H9 (cell line): ENCODE results near the gene RNF175. TPM values are rescaled to one million over a fixed set of nuclear protein-coding genes. Genes with fewer than 3 reads are reported as not detected.
A peak's percentile ranks its signal among the peaks of the same experiment; 100 is the strongest.

Experiments used
- DNase-seq: peaks from one replicate; pipeline ENCODE4 v3.0.0-alpha.2; 2017
- H2AFZ ChIP-seq: one replicate; pipeline ENCODE4 v1.6.1; 2013; ENCODE audit warnings: mild to moderate bottlenecking, low read length, control low read depth, moderate library complexity
- H2AK5ac ChIP-seq: 2 replicates; pipeline ENCODE4 v1.6.1; 2013; ENCODE audit warnings: low read length, control low read depth, mixed read lengths; ENCODE audit not compliant: insufficient read length
- H2BK120ac ChIP-seq: one replicate; pipeline ENCODE4 v1.6.1; 2013; ENCODE audit warnings: low read depth, mild to moderate bottlenecking, low read length, control low read depth, inconsistent platforms; ENCODE audit not compliant: poor library complexity, severe bottlenecking
- H2BK12ac ChIP-seq: 2 replicates; pipeline ENCODE4 v1.6.1; 2013; ENCODE audit warnings: low read length, control low read depth, mixed read lengths, low read depth; ENCODE audit not compliant: insufficient read length
- H2BK15ac ChIP-seq: 2 replicates; pipeline ENCODE4 v1.6.1; 2013; ENCODE audit warnings: low read depth, low read length, control low read depth
- H2BK20ac ChIP-seq: one replicate; pipeline ENCODE4 v1.6.1; 2013; ENCODE audit warnings: low read depth, mild to moderate bottlenecking, low read length, control low read depth, inconsistent platforms; ENCODE audit not compliant: poor library complexity, severe bottlenecking
- H2BK5ac ChIP-seq: 2 replicates; pipeline ENCODE4 v1.6.1; 2013; ENCODE audit warnings: low read length, control low read depth, mixed read lengths; ENCODE audit not compliant: insufficient read length
- H3K14ac ChIP-seq: 2 replicates; pipeline ENCODE4 v1.6.1; 2013; ENCODE audit warnings: low read length, control low read depth; ENCODE audit not compliant: insufficient read depth
- H3K18ac ChIP-seq: 2 replicates; pipeline ENCODE4 v1.6.1; 2013; ENCODE audit warnings: low read depth, mild to moderate bottlenecking, mixed read lengths, low read length, control low read depth; ENCODE audit not compliant: insufficient read length
- H3K23ac ChIP-seq: 2 replicates; pipeline ENCODE4 v1.6.1; 2013; ENCODE audit warnings: low read length, control low read depth, mixed read lengths, low read depth; ENCODE audit not compliant: insufficient read length
- H3K23me2 ChIP-seq: 2 replicates; pipeline ENCODE4 v1.6.1; 2013; ENCODE audit warnings: low read depth, mild to moderate bottlenecking, mixed read lengths, low read length, control low read depth; ENCODE audit not compliant: insufficient read length, poor library complexity, severe bottlenecking
- H3K27ac ChIP-seq: 2 replicates; pipeline ENCODE4 v1.5.1; 2013; ENCODE audit warnings: low read length, control low read depth, mixed read lengths, low read depth; ENCODE audit not compliant: insufficient read length
- H3K27me3 ChIP-seq: 2 replicates; pipeline ENCODE4 v1.6.1; 2013; ENCODE audit warnings: low read length, control low read depth, inconsistent platforms; ENCODE audit not compliant: insufficient read depth
- H3K4ac ChIP-seq: 2 replicates; pipeline ENCODE4 v1.6.1; 2013; ENCODE audit warnings: low read depth, mild to moderate bottlenecking, control low read depth, inconsistent platforms, low read length, moderate library complexity
- H3K4me1 ChIP-seq: 2 replicates; pipeline ENCODE4 v1.6.1; 2013; ENCODE audit warnings: low read length, control low read depth, inconsistent platforms; ENCODE audit not compliant: insufficient read depth
- H3K4me2 ChIP-seq: 2 replicates; pipeline ENCODE4 v1.6.1; 2013; ENCODE audit warnings: low read length, control low read depth, mixed read lengths; ENCODE audit not compliant: insufficient read length, insufficient read depth
- H3K56ac ChIP-seq: 2 replicates; pipeline ENCODE4 v1.6.1; 2013; ENCODE audit warnings: low read depth, mild to moderate bottlenecking, mixed read lengths, low read length, control low read depth; ENCODE audit not compliant: insufficient read length
- H3K79me1 ChIP-seq: 2 replicates; pipeline ENCODE4 v1.6.1; 2013; ENCODE audit warnings: low read depth, mild to moderate bottlenecking, moderate library complexity, low read length, control low read depth, inconsistent platforms; ENCODE audit not compliant: insufficient read depth, poor library complexity, severe bottlenecking
- H3K79me2 ChIP-seq: 2 replicates; pipeline ENCODE4 v1.6.1; 2013; ENCODE audit warnings: low read length, control low read depth, inconsistent platforms; ENCODE audit not compliant: insufficient read depth
- H3K9ac ChIP-seq: 2 replicates; pipeline ENCODE4 v1.6.1; 2013; ENCODE audit warnings: low read length, control low read depth, mixed read lengths; ENCODE audit not compliant: insufficient read length; ENCODE audit errors: extremely low read depth
- H3K9me3 ChIP-seq: one replicate; pipeline ENCODE4 v1.6.1; 2013; ENCODE audit warnings: low read depth, low read length, inconsistent platforms; ENCODE audit not compliant: control insufficient read depth
- H3T11ph ChIP-seq: one replicate; pipeline ENCODE4 v1.6.1; 2013; ENCODE audit warnings: mild to moderate bottlenecking, low read length, control low read depth, inconsistent platforms
- H4K20me1 ChIP-seq: one replicate; pipeline ENCODE4 v1.6.1; 2013; ENCODE audit not compliant: control insufficient read depth, insufficient read length, insufficient read depth
- H4K5ac ChIP-seq: 2 replicates; pipeline ENCODE4 v1.6.1; 2013; ENCODE audit warnings: low read depth, mild to moderate bottlenecking, mixed read lengths, low read length, control low read depth; ENCODE audit not compliant: insufficient read length
- H4K8ac ChIP-seq: replicated peaks from 2 replicates; pipeline ENCODE4 v1.6.1; 2013; ENCODE audit warnings: low read length, control low read depth, mixed read lengths, low read depth; ENCODE audit not compliant: insufficient read length
- H4K91ac ChIP-seq: 2 replicates; pipeline ENCODE4 v1.6.1; 2013; ENCODE audit warnings: low read depth, mild to moderate bottlenecking, moderate library complexity, mixed read lengths, low read length, control low read depth; ENCODE audit not compliant: insufficient read length
- H3K27ac Mint-ChIP-seq, 3 experiments: 2 replicates in 2 of 3; 3 replicates in 1 of 3; pipeline ENCODE4 v1.8.0; 2020 to 2021; ENCODE audit warnings: mixed read lengths in 3 of 3, mild to moderate bottlenecking in 1 of 3, moderate library complexity in 1 of 3
- H3K27me3 Mint-ChIP-seq: 2 replicates; pipeline ENCODE4 v1.8.0; 2021; ENCODE audit warnings: low read depth, mild to moderate bottlenecking, moderate library complexity, mixed read lengths
- H3K36me3 Mint-ChIP-seq, 3 experiments: 2 replicates in 2 of 3; 3 replicates in 1 of 3; pipeline ENCODE4 v1.8.0; 2020 to 2021; ENCODE audit warnings: low read depth in 3 of 3, mixed read lengths in 3 of 3; ENCODE audit not compliant: insufficient read depth in 1 of 3
- H3K4me1 Mint-ChIP-seq, 2 experiments: 2 replicates each; pipeline ENCODE4 v1.8.0; 2020; ENCODE audit warnings: mixed read lengths in 2 of 2
- H3K4me3 Mint-ChIP-seq, 2 experiments: 2 replicates in 1 of 2; 3 replicates in 1 of 2; pipeline ENCODE4 v1.8.0; 2020 to 2021; ENCODE audit warnings: mild to moderate bottlenecking in 2 of 2, mixed read lengths in 2 of 2, moderate library complexity in 1 of 2
- H3K9me3 Mint-ChIP-seq, 2 experiments: 2 replicates in 1 of 2; 3 replicates in 1 of 2; pipeline ENCODE4 v1.8.0; 2020; ENCODE audit warnings: mild to moderate bottlenecking in 2 of 2, mixed read lengths in 2 of 2, moderate library complexity in 1 of 2
- WGBS: extraction: QIAGEN DNeasy Blood & Tissue Kit; methylation state at CpG from one replicate; pipeline ENCODE4 v1.1.7; 2013; ENCODE audit warnings: missing lambda C conversion rate, low lambda C conversion rate, mixed read lengths; ENCODE audit not compliant: insufficient read length; ENCODE audit errors: extremely low coverage; 5-methylcytosine and 5-hydroxymethylcytosine counted together
- total RNA-seq: library from RNA; stranded (reverse); gene quantifications from 2 replicates; pipeline ENCODE4 v1.2.1, GENCODE V29; 2021
- TF ChIP-seq, protein P1 (sequence below): fragments of 200-600 bp; sonication (generic); conservative IDR thresholded peaks from 3 replicates; pipeline ENCODE4 v1.8.0; 2021; ENCODE audit warnings: antibody characterized with exemption, mild to moderate bottlenecking

RNF175 gene
- total RNA-seq, 1 experiment from 2014 or later = 4.3 TPM

DNA sequence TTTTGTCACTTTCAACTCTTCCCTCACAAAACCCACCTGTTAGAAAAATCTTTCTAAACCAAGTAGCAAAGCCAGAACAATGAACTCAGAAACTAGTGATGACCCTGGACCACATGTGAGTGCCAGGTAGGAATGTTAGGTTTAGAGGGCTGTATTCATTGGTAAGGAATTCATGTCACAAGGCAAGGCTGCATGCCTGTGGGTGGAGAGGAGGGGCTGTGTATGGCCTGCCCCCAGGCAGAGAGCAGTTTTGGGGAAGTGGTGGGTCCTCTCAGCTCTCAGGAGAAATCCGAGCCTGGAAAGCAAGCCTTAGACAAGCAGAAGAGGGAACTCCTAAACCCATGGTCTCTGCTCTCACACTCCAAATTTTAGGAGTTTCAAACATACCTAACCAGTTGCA lies 2.4 kb downstream of the RNF175 start:
- H3K9me3 ChIP-seq = no peaks in the 10 kb centered on the region

More for the DNA sequence above, 2.4 kb downstream of the RNF175 start:
- Mint-ChIP-seq H3K36me3 (peaks cover 8 to 19% (median 12%) of the 10 kb centered on the region in 3 experiments), H3K4me3 (no peak overlapping the region; a peak in 1 of 5 replicates), H3K4me1 (peaks cover 22 to 23% of the 10 kb centered on the region in 2 experiments), H3K9me3 (peaks cover 0 to 3% of the 10 kb centered on the region in 2 experiments; a peak in 2 of 5 replicates), H3K27ac (no peak overlapping the region), H3K27me3 (peaks cover 51% of the 10 kb centered on the region)
- no peak overlapping the region for H2BK12ac ChIP-seq
- peaks cover 10% of the 10 kb centered on the region for H3K4me1 ChIP-seq
- no peak overlapping the region for H4K8ac ChIP-seq
- no peak overlapping the region for H3K18ac ChIP-seq
- no peak overlapping the region for H2BK20ac ChIP-seq
- no peak overlapping the region for H4K91ac ChIP-seq
- no peak overlapping the region for H2BK15ac ChIP-seq
- H3K23ac ChIP-seq = no peak overlapping the region
- H3K9ac ChIP-seq = no peak overlapping the region
- no peak overlapping the region for H3K4ac ChIP-seq
- no peak overlapping the region for H2AFZ ChIP-seq
- TF ChIP-seq, protein P1, sequence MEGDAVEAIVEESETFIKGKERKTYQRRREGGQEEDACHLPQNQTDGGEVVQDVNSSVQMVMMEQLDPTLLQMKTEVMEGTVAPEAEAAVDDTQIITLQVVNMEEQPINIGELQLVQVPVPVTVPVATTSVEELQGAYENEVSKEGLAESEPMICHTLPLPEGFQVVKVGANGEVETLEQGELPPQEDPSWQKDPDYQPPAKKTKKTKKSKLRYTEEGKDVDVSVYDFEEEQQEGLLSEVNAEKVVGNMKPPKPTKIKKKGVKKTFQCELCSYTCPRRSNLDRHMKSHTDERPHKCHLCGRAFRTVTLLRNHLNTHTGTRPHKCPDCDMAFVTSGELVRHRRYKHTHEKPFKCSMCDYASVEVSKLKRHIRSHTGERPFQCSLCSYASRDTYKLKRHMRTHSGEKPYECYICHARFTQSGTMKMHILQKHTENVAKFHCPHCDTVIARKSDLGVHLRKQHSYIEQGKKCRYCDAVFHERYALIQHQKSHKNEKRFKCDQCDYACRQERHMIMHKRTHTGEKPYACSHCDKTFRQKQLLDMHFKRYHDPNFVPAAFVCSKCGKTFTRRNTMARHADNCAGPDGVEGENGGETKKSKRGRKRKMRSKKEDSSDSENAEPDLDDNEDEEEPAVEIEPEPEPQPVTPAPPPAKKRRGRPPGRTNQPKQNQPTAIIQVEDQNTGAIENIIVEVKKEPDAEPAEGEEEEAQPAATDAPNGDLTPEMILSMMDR = no peak
- no peaks in the 10 kb centered on the region for H3K79me1 ChIP-seq
- no peak overlapping the region for H2BK120ac ChIP-seq
- no peaks in the 10 kb centered on the region for H3K27me3 ChIP-seq
- no peaks in the 10 kb centered on the region for H3K79me2 ChIP-seq
- no peak overlapping the region for H2BK5ac ChIP-seq
- no peak overlapping the region for H2AK5ac ChIP-seq
- H3K23me2 ChIP-seq = peaks cover 11% of the 10 kb centered on the region
- no peak overlapping the region for H3K4me2 ChIP-seq
- no peaks in the 10 kb centered on the region for H4K20me1 ChIP-seq
- no peak overlapping the region for H3T11ph ChIP-seq
- H3K14ac ChIP-seq = no peak overlapping the region
- no peak overlapping the region for H3K27ac ChIP-seq
- H3K56ac ChIP-seq = no peak overlapping the region
- no CpG with 5 or more reads among the region's 1 CpG for WGBS
- H4K5ac ChIP-seq = no peak overlapping the region
- peak; percentile 30 for DNase-seq
